Measurements from ENCODE around the gene FILIP1L.

DNA sequence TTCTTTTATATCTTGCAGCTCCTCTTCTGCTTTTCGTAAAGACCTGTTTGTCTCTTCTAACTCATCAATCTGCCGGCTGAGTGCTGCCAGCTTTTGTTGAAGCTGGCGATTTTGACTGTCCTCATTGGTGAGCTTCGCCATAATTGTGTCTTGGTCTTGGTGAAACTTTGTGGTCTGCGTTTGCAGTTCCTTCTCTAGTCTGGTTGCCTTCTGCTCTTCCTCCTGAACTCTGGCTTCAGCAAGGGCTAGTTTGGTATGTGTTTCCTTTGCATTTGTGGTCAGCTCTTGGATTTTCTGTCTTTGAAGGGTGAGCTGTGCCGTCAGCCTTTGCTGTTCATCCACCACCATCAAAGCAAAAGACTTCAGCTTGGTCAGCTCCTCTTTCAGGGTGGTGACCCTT is 263.7 kb downstream of the FILIP1L start:
- TF ChIP-seq, protein P1, sequence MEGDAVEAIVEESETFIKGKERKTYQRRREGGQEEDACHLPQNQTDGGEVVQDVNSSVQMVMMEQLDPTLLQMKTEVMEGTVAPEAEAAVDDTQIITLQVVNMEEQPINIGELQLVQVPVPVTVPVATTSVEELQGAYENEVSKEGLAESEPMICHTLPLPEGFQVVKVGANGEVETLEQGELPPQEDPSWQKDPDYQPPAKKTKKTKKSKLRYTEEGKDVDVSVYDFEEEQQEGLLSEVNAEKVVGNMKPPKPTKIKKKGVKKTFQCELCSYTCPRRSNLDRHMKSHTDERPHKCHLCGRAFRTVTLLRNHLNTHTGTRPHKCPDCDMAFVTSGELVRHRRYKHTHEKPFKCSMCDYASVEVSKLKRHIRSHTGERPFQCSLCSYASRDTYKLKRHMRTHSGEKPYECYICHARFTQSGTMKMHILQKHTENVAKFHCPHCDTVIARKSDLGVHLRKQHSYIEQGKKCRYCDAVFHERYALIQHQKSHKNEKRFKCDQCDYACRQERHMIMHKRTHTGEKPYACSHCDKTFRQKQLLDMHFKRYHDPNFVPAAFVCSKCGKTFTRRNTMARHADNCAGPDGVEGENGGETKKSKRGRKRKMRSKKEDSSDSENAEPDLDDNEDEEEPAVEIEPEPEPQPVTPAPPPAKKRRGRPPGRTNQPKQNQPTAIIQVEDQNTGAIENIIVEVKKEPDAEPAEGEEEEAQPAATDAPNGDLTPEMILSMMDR (IDR thresholded peaks at IDR 0.05), result no peak
- TF ChIP-seq POLR2AphosphoS5 (IDR thresholded peaks at IDR 0.05; ENCODE audit: insufficient read depth in 1 of 2, low read depth in 1 of 2), result no peak

Measured in vagina (tissue), 2 donors.